ENCODE results near the gene HERC2.
"Not testable (repeated sequence)": the region's sequence is repeated elsewhere in the genome, so short reads cannot be mapped to it uniquely, and the experiment has no call there.

The HERC2 gene

DNA sequence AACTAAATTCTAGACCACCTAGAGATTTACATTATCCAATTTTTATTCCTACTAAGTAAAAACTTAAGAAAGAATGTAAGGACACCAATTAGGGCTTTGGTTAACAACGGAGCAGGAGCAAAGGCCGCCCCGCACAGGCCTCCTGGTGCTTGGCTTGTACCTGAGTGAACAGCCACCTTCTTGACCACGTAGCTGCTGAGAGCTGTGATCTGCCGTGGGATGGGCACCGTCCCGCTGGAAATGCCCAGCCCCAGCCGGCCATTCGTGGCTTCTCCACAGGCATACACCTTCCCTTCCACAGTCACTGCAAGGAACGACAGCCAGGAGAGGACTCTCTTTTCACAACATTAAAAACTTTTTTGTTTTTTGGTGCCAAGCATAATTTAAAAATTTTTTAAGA, 143.3 kb downstream of the HERC2 start:
- Histone ChIP-seq H3K9me3 (ENCODE audit: insufficient read depth, low read depth, low read length) (no peaks in the 10 kb centered on the region), H3K4me1 (ENCODE audit: insufficient read depth, low read length) (no peaks in the 10 kb centered on the region), H3K36me3 (ENCODE audit: insufficient read depth, low read length) (peaks cover 98% of the 10 kb centered on the region), H3K27me3 (ENCODE audit: insufficient read depth, low read length) (no peaks in the 10 kb centered on the region), H3K4me3 (ENCODE audit: low read length) (no peak overlapping the region), H3K27ac (ENCODE audit: low read depth, low read length) (no peak overlapping the region), H3K9ac (ENCODE audit: low read depth, low read length) (no peak overlapping the region)
- WGBS, result 96% methylated on average over 10 of the region's 10 CpGs

DNA sequence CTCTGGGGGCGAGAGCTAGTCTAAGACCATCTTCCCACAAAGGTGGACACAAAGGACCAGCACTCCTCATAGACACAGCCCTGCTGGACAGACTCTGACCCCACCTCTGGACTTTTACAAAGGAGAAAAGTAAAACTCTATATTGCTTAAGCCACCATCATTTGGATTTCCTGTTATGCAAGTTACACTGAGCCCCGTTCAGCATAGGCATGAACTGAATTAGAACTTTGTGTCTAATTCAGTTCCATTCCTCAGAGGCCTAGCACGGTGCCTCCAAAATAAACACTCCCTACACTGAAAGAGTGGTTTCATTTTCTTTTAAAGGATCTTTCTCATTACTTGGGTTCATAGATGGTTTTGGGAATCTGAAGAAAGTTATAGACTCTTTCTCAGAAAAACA, 143.7 kb downstream of the HERC2 start:
- H3K27ac ChIP-seq (ENCODE audit: low read depth, low read length), result no peak overlapping the region
- no peak overlapping the region for H3K9ac ChIP-seq (ENCODE audit: low read depth, low read length)
- peaks cover 95% of the 10 kb centered on the region for H3K36me3 ChIP-seq (ENCODE audit: insufficient read depth, low read length)
- no peaks in the 10 kb centered on the region for H3K9me3 ChIP-seq (ENCODE audit: insufficient read depth, low read depth, low read length)
- no peaks in the 10 kb centered on the region for H3K4me1 ChIP-seq (ENCODE audit: insufficient read depth, low read length)
- no peak overlapping the region for H3K4me3 ChIP-seq (ENCODE audit: low read length)
- no peaks in the 10 kb centered on the region for H3K27me3 ChIP-seq (ENCODE audit: insufficient read depth, low read length)
- 97% methylated on average over 3 of the region's 3 CpGs for WGBS

DNA sequence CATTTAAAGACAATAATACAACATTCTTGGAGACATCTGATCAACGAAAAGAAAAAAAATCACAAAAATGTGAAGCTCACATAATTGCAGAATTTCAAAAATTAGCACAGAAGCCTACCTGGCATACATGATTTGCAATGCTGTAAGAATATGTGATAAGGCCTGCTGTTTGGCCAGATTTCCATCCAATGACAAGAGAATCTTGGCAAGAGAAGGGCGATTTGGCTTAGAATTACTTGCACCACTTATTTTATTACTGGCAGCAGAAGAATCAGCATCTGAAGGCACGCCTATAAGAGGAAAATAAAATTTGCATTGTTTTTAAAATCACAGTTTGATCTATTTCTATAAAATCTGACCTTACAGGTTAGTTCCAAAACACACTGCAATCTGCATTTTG, 152.6 kb downstream of the HERC2 start:
- H3K9me3 ChIP-seq (ENCODE audit: insufficient read depth, low read depth, low read length), result no peaks in the 10 kb centered on the region
- WGBS, result 93% methylated on average over 2 of the region's 3 CpGs
- no peaks in the 10 kb centered on the region for H3K27me3 ChIP-seq (ENCODE audit: insufficient read depth, low read length)
- H3K36me3 ChIP-seq (ENCODE audit: insufficient read depth, low read length), result peaks cover 83% of the 10 kb centered on the region
- no peak overlapping the region for H3K9ac ChIP-seq (ENCODE audit: low read depth, low read length)
- no peak overlapping the region for H3K4me3 ChIP-seq (ENCODE audit: low read length)
- H3K4me1 ChIP-seq (ENCODE audit: insufficient read depth, low read length), result peaks cover 8% of the 10 kb centered on the region; the same call in 1 of the 2 replicates
- H3K27ac ChIP-seq (ENCODE audit: low read depth, low read length), result no peak overlapping the region

DNA sequence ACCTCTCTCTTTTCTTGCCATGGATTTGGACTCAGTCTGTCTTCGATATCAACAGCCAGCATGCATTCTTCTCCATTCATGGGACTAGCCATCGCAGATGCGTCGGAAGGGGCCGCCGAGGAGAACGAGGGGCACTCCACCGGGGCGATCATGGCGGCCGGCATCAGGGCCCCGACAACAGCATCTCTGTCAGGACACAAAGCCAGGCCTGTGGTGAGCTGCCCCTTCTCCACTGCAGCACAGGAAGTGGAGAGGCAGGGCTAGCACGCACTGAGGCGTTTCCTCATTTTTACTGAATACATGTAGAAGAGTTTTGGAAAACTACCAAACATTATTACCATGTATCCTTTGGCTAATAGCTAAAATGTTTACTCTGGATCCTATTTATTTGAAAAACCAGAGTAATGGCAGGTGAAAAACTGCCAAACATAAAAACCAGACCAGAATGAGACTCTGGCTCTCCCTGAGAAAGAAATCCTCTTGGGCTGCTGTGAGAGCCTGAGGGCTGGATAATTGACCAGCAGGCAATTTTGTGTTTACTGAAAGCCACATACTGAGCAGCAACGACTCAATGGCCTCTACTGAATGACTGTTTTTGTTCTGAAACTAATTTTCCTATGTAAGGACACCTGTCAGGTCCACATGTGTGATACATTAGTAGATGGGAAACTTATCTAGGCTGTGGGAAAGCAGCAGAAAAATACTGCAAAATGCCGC, 153.4 kb downstream of the HERC2 start:
- not testable (repeated sequence) for H3K4me1 ChIP-seq (ENCODE audit: insufficient read depth, low read length); H3K9ac ChIP-seq (ENCODE audit: low read depth, low read length); H3K9me3 ChIP-seq (ENCODE audit: insufficient read depth, low read depth, low read length); H3K27me3 ChIP-seq (ENCODE audit: insufficient read depth, low read length); H3K4me3 ChIP-seq (ENCODE audit: low read length)
- H3K27ac ChIP-seq (ENCODE audit: low read depth, low read length), result peak overlapping the region; percentile 35; the same call in 1 of the 2 replicates
- H3K36me3 ChIP-seq (ENCODE audit: insufficient read depth, low read length), result peaks cover 86% of the 10 kb centered on the region
- 93% methylated on average over 16 of the region's 16 CpGs for WGBS

DNA sequence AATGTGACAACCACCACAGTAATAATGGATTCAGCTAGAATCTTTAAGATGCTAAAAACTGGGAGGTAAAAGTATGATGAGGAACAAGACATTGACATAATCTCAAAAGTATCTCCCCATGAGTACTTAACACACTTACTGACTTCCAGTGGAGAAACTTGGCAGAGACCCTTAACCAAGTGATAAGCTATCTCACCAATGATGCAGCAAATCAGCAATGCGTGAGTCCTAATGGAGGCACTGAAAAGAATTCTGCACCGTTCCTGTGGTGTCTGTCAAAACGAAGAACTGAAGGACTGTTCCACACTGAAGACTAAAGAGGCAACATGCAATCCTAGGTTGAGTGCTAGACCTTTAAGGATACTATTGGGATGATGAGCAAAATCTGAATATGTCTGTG, 154.9 kb downstream of the HERC2 start:
- Histone ChIP-seq H3K36me3 (ENCODE audit: insufficient read depth, low read length) (peaks cover 90% of the 10 kb centered on the region), H3K27ac (ENCODE audit: low read depth, low read length) (no peak overlapping the region)
- WGBS, result 95% methylated on average over 3 of the region's 3 CpGs

DNA sequence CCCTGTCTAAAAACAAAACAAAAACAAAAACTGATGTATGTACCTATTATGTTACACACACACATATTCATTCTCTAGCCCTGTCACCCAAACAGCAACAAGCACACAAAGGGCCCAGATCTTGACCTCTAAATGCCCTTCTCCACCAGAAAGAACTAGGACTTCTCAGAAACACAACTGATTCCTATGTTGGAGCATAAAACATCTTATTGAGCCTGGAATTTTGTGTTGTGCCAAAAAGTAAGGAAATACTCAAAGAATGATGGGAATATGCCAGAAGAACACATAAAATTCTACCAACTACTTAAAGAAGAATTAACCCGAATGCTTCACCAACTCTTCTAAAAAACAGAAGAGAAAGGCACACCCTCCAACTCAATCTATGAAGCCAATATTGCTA, 156.2 kb downstream of the HERC2 start:
- H3K4me1 ChIP-seq (ENCODE audit: insufficient read depth, low read length), result peaks cover 8% of the 10 kb centered on the region; the same call in 1 of the 2 replicates
- H3K4me3 ChIP-seq (ENCODE audit: low read length), result no peak overlapping the region
- H3K27me3 ChIP-seq (ENCODE audit: insufficient read depth, low read length), result no peaks in the 10 kb centered on the region
- H3K9ac ChIP-seq (ENCODE audit: low read depth, low read length), result no peak overlapping the region
- H3K9me3 ChIP-seq (ENCODE audit: insufficient read depth, low read depth, low read length), result peaks cover 9% of the 10 kb centered on the region
- H3K36me3 ChIP-seq (ENCODE audit: insufficient read depth, low read length), result peaks cover 93% of the 10 kb centered on the region
- H3K27ac ChIP-seq (ENCODE audit: low read depth, low read length), result no peak overlapping the region
- WGBS, result 100% methylated on average over 1 of the region's 1 CpG

More for the DNA sequence above, 154.9 kb downstream of the HERC2 start:
- peaks cover 8% of the 10 kb centered on the region; the same call in 1 of the 2 replicates for H3K4me1 ChIP-seq (ENCODE audit: insufficient read depth, low read length)
- no peak overlapping the region for H3K9ac ChIP-seq (ENCODE audit: low read depth, low read length)
- no peak overlapping the region for H3K4me3 ChIP-seq (ENCODE audit: low read length)
- H3K9me3 ChIP-seq (ENCODE audit: insufficient read depth, low read depth, low read length), result no peaks in the 10 kb centered on the region
- no peaks in the 10 kb centered on the region for H3K27me3 ChIP-seq (ENCODE audit: insufficient read depth, low read length)

DNA sequence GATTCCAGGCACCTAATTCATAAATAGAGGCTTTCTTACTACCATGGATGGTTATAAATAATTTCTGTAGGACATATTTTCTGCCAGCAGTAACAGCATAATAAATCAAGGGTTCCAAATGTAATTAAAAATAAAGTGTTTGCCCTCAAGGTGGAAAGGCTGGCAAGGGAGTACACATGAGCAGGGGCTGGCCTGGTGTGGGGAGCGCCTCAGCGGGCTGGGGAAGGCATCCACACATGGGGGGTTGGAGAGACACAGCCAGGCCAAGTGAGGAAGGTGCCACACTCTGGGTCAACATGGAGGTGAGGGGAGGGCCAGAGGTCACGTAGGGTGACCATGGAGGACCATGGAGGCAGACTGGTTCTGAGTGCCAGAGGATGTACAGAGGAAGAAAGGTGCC, 157.1 kb downstream of the HERC2 start:
- H3K36me3 ChIP-seq (ENCODE audit: insufficient read depth, low read length), result peaks cover 93% of the 10 kb centered on the region
- no peak overlapping the region for H3K4me3 ChIP-seq (ENCODE audit: low read length)
- H3K9ac ChIP-seq (ENCODE audit: low read depth, low read length), result no peak overlapping the region
- H3K9me3 ChIP-seq (ENCODE audit: insufficient read depth, low read depth, low read length), result peaks cover 12% of the 10 kb centered on the region
- H3K27ac ChIP-seq (ENCODE audit: low read depth, low read length), result no peak overlapping the region
- H3K4me1 ChIP-seq (ENCODE audit: insufficient read depth, low read length), result peaks cover 8% of the 10 kb centered on the region; the same call in 1 of the 2 replicates
- 96% methylated on average over 3 of the region's 3 CpGs for WGBS
- no peaks in the 10 kb centered on the region for H3K27me3 ChIP-seq (ENCODE audit: insufficient read depth, low read length)

DNA sequence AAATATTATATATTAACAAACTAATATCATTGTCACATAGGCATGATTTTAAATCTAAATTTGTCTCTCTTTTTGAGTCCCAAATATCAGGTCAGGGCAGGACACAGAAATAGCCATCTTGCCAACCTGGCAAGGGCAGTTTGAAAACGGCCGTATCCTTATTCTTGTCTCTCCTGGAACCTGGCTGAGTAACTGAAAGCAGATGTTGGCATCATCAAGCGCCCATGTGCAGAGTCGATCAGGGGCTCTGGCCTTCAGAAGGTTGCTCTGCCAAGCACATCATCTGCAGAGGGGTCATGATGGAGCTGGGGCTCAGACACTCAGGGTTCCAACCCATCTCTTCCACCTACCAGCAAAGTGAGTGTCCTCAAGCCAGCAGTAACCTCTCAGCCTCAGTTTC, 167.7 kb downstream of the HERC2 start:
- peaks cover 23% of the 10 kb centered on the region for H3K36me3 ChIP-seq (ENCODE audit: insufficient read depth, low read length)
- H3K27me3 ChIP-seq (ENCODE audit: insufficient read depth, low read length), result no peaks in the 10 kb centered on the region
- 95% methylated on average over 4 of the region's 4 CpGs for WGBS
- H3K4me1 ChIP-seq (ENCODE audit: insufficient read depth, low read length), result no peaks in the 10 kb centered on the region
- H3K4me3 ChIP-seq (ENCODE audit: low read length), result no peak overlapping the region
- no peak overlapping the region for H3K27ac ChIP-seq (ENCODE audit: low read depth, low read length)
- no peaks in the 10 kb centered on the region for H3K9me3 ChIP-seq (ENCODE audit: insufficient read depth, low read depth, low read length)
- H3K9ac ChIP-seq (ENCODE audit: low read depth, low read length), result no peak overlapping the region

DNA sequence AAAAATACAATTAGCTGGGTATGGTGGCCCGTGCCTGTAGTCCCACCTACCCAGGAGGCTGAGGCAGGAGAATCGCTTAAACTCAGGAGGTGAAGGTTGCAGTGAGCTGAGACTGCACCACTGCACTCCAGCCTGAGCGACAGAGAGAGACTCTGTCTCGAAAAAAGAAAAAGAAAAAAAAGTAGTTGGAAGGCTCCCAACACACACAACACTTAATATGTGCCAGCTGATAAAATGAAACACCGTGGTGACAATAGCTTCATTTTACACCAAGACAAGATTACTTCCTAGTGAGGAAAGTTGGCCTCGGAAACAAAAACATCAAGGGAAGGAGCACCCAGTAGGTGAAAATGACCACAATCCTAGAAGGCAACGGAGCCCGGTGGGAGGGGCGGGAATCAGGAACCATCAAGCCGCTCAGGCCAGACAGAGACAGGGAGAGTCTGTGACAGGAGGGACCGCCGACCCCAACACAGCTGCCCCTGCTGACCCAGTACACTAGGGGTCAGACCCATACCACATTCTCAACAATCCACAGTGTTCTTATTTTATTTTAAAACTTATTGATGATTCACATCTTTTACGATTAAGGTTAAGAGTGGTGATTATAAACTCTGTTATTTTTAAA, 168.4 kb downstream of the HERC2 start:
- Histone ChIP-seq H3K9me3 (ENCODE audit: insufficient read depth, low read depth, low read length) (no peaks in the 10 kb centered on the region), H3K9ac (ENCODE audit: low read depth, low read length) (no peak overlapping the region), H3K4me1 (ENCODE audit: insufficient read depth, low read length) (no peaks in the 10 kb centered on the region), H3K27me3 (ENCODE audit: insufficient read depth, low read length) (no peaks in the 10 kb centered on the region), H3K4me3 (ENCODE audit: low read length) (no peak overlapping the region), H3K27ac (ENCODE audit: low read depth, low read length) (no peak overlapping the region), H3K36me3 (ENCODE audit: insufficient read depth, low read length) (peaks cover 23% of the 10 kb centered on the region)
- 93% methylated on average over 12 of the region's 13 CpGs for WGBS

DNA sequence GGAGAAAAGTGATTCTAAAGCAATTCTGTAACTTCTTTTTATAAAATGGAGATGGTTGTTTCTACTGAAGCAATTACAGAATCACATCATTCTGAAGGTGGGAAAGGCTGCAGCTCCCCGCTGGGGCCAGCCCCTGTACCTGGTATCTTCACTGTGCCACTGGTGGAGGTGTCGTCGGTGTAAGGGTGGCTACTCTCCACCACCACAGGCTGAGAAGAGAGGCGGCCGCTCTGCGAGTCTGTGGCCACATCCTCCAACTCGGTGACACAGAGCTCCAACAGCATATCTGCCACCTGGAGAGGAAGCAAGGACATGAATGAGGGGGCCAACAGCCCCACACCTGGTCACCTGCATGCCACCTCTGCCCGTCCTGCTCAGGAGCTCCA, 169.4 kb downstream of the HERC2 start:
- not testable (repeated sequence) for H3K4me1 ChIP-seq (ENCODE audit: insufficient read depth, low read length); H3K9me3 ChIP-seq (ENCODE audit: insufficient read depth, low read depth, low read length); H3K27me3 ChIP-seq (ENCODE audit: insufficient read depth, low read length); H3K4me3 ChIP-seq (ENCODE audit: low read length); H3K9ac ChIP-seq (ENCODE audit: low read depth, low read length); H3K27ac ChIP-seq (ENCODE audit: low read depth, low read length)
- WGBS, result 91% methylated on average over 8 of the region's 8 CpGs
- H3K36me3 ChIP-seq (ENCODE audit: insufficient read depth, low read length), result peaks cover 23% of the 10 kb centered on the region

DNA sequence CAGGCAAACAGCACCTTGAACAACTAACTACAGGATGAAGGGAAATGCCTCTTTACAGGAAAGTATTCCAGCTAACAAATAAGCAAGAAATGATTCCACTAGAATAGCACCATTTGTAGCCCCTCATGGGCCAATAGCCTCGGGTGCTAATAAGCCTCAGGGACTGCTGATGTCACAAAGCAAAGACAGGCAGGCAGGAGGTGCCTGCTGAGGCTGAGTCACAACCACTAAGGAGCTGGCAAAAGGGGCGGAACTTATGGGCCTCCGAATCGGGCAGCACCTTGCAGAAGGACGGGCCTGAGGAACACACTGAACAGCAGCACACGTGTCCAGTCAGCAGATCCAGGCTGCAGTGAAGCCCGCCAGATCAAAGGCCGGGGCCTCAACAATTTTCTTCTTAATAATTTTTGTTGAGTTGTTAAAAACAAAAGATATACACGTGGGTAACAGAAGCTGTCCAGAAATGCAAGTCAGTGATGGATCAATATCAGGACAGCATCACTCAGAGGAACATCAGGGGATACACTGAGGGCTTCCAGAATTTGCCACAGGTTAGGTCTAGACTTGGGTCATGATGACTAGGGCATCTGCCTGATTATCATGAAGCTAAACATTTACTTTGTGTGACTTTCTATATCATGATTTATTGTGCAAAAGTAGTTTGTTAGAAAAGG, 170.0 kb downstream of the HERC2 start:
- H3K27ac ChIP-seq (ENCODE audit: low read depth, low read length); H3K4me3 ChIP-seq (ENCODE audit: low read length); H3K9ac ChIP-seq (ENCODE audit: low read depth, low read length); H3K27me3 ChIP-seq (ENCODE audit: insufficient read depth, low read length); H3K4me1 ChIP-seq (ENCODE audit: insufficient read depth, low read length); H3K9me3 ChIP-seq (ENCODE audit: insufficient read depth, low read depth, low read length): not testable (repeated sequence)
- peaks cover 25% of the 10 kb centered on the region for H3K36me3 ChIP-seq (ENCODE audit: insufficient read depth, low read length)
- 28% methylated on average over 2 of the region's 9 CpGs for WGBS
